GM18511 (cell line): Measurements from ENCODE around the gene ESR2.
"Not testable (repeated sequence)": the region's sequence is repeated elsewhere in the genome, so short reads cannot be mapped to it uniquely, and the experiment has no call there.

Experiments
- ATAC-seq: cut with Tn5 transposase; IDR thresholded peaks from one replicate; pipeline ENCODE4 v1.9.1; 2021; ENCODE audit warnings: mild to moderate bottlenecking, moderate library complexity; ENCODE audit not compliant: unreplicated experiment

The ESR2 gene

GRCh38 chr14:64049616-64050381 lies 244.4 kb downstream of the ESR2 start:
- no peak for ATAC-seq

DNA sequence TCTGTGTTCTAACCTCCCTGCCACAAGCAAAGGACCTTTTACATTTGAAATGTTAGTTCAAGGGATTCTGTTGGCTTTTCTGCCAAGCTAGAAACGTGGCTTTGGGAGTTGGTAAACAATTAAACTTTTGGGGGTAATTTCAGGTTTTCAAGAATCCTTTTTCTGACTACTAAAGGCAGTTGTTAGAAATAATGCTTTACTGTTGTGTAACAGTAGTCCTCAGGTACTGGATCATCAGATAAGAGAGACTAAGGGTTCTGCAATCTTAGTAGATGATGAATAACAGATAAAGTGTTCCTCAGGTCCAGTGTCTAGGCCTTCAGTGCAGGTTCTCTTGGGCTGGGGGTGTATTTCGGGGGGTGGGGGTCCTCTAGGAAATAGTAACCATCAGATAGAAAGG lies 249.1 kb downstream of the ESR2 start:
- no peak for ATAC-seq

GRCh38 chr14:64043296-64043695 lies 250.9 kb downstream of the ESR2 start:
- ATAC-seq, result not testable (repeated sequence)

DNA sequence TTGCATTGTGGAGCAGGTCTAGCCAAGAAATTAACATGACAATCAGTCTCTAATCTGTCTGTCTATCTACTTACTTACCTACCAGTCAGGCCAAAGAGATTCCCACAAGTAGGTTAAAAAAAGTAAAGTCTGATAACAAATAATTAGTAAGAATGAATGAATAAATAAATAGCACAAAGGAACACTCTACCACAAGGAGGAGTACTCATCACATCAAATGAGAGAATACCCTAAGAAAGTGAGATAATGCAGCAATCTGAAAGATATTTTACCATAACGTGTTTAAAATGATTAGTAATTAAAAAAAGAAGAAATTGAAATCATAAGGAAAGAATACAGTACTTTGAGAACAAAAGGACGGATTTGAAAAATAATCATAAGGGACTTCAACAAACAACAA lies 254.1 kb downstream of the ESR2 start:
- no peak for ATAC-seq

DNA sequence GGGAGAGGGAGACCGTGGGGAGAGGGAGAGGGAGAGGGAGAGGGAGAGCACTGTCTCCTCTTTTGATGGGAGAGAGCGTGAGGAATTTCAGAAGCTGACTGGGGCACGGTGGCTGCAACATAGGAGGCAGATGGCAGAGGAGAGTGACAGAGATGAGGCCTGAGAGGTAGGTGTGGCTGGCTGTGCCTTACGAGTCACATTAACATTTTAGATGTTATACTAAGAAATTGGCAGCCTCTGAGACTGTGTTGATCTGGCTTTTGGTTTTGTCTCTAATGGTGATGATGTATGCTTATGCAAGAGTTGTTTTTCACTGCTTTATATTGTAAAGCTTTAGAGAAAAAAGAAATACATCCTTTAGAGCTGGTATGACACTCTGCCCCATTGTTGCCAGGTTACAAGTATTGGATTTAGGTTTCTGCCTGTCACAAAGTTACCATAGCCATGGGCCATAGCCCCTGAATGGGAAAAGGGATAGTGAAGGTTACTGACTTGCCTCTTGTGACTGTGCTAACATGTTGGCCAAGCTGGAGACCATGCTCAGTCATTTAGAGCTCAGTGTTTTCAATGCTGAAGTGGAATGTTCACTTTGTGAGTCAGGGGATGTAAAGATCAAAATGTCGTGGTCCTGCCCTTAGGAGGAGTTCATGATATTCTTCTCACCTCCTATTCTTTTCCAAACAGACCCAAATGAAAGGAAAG lies 255.2 kb downstream of the ESR2 start:
- ATAC-seq, result no peak

GRCh38 chr14:64037869-64038745 lies 256.1 kb downstream of the ESR2 start:
- not testable (repeated sequence) for ATAC-seq

DNA sequence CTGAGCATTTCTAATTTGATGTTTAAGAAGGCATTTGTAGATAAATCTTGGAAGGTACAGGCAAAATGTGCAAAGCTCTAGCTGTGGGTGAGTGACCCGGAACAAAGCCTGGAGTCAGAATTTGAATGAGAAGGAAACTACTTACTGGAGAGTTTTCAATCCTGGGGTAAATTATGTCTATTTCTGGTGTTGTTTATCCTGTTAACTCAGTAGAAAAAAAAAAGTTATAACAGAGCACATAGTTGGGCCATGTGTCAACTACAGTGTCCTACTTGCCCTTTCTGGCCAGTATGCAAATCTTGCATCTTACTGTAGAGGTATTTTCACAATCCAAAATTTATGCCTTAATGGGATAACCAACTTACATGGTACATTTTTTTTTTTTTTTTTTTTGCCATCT lies 259.0 kb downstream of the ESR2 start:
- no peak for ATAC-seq
